D341Med (cell line): ENCODE results near the gene TMEM168.
"Not testable (repeated sequence)": the region's sequence is repeated elsewhere in the genome, so short reads cannot be mapped to it uniquely, and the experiment has no call there.

Experiments used
- DNase-seq: peaks from one replicate; pipeline ENCODE4 v3.0.0; 2012; ENCODE audit warnings: low spot score

Gene TMEM168

DNA sequence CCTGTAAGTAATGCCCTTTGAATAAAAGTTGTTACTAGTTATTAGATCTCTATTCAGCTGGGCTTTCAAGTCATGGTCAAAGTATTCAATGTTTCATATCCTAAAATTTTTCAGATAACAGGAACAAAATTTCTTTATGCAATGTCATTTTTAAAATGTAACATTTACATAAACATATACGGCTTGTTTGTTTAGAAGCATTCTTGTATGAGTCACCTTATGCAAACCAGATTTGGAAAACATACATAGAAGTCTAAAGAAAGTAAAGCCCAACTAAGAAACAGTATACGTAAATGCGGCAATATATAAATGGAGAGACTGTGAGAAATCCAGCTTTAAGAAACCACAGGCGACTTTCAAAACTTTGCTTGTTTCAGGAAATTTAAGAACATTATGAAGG, 10.5 kb downstream of the TMEM168 start:
- no peak for DNase-seq

GRCh38 chr7:112777406-112777805, 12.8 kb downstream of the TMEM168 start:
- DNase-seq, result no peak

DNA sequence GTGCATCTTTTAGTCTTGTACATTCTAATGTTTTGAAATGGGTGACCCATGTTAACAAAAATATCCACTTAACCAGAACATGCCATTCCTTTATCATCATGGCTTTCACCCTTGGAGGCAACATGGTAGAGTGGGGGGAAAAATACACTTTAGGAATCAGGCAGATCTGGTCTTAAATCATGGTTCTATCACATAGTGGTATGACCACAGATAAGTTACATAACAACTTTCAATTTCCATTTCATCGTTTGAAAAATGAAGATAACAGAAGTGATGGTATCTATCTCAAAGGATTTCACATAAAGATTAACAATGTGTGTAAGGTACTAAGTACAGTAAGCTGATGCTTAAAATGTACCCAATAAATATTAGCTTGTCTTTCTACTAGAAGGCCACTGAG, 19.0 kb downstream of the TMEM168 start:
- DNase-seq, result no peak

DNA sequence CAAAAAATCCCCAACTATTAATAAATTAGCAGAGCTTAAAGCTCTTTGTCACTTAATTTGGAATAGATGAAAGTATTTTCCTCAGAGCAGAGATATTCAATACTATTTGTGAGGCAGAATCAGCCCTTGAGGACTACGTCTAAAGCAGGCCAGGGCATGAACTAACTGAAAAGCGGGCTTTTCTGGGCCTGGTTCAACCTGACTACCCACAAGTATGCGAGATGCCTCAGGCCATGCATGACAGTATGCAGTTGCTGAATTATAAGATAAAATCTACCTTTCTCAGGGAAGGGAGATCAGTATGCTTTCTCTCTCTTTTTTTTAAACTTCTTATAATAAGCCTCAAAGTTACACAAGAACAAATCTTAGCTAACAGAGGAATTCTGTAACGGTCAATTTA, 20.1 kb downstream of the TMEM168 start:
- DNase-seq, result no peak

GRCh38 chr7:112765105-112765504, 25.1 kb downstream of the TMEM168 start:
- no peak for DNase-seq

GRCh38 chr7:112763996-112764395, 26.2 kb downstream of the TMEM168 start:
- DNase-seq, result no peak

- DNase-seq, result no peak
Measured at GRCh38 chr7:112763298-112763697, 26.9 kb downstream of the TMEM168 start.

DNA sequence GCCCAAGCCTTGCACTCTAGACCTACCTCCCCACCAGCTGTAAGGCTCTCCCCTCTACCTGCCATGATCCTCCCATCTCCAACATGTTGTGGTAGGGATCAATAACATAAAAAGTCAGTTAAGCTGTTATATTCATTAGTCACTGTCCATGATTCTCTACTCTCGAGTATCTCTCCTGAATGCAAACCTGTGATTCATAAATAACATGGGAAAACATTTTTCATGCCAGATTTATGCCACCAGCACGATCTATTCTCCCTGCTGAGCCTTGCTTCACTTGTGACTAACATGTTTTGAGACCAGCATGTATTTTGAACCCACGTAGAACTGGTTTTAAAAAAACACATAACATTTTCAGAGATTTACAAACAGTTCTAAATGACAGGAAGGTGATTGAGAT, 30.3 kb downstream of the TMEM168 start:
- no peak for DNase-seq

DNA sequence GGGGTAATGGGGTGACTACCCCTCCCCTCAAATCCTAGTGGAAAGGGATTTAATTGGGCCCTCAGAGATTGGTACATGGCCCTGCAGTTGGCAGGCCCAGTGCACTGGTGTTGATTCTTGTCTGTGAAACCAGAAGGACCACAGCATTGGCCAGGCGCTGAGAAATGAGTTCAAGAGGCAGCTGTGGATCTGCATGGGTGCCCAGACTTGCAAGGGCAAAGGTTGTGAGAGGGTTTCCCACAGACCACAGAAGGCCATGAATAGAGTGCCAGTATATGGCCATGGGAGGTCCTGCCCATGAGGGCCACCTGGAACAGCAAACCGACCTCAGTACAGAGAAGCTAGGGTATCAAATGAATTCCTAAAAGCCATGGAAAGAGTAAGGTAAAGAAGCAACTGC, 32.9 kb downstream of the TMEM168 start:
- no peak for DNase-seq

GRCh38 chr7:112753298-112753697, 36.9 kb downstream of the TMEM168 start:
- no peak for DNase-seq

- DNase-seq, result no peak
Measured at GRCh38 chr7:112752576-112752975, 37.6 kb downstream of the TMEM168 start.

DNA sequence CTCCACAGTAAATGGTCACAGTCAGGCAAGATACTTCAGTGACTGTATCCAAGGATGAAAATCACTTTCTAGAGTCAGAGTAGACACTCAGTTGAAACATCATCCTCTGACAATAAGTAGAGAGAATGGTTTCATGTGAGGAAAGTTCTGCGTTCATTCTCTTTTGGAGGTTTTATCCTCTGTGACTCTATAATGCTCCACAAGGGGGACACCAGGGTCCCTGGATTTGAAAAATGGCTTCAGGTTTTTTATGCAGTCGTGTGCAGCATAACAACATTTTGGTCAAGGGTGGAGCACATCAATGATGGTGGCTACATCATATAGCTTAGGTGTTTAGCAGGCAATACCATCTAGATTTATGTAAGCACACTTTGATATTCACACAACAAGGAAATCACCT, 40.4 kb downstream of the TMEM168 start:
- no peak for DNase-seq

GRCh38 chr7:112748381-112748780, 41.8 kb downstream of the TMEM168 start:
- no peak for DNase-seq

DNA sequence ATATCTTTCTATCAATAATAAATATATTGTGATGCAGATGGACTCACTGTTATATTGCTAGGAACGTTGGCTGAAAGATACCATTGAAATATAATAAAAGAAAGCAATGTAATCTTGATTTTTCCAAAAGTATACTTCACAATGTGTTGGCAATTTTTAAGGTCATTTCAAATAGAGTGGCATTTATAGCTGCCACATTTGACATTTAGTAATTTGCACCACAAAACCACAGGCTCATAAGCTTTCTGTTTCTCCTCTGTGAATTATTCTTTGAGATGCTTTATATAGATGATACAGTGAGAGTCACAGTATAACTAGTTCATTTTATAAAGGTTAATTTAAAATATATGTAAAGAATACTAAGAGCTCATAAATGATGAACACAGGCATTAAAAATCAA, 44.6 kb downstream of the TMEM168 start:
- no peak for DNase-seq

- DNase-seq, result no peak
Measured at GRCh38 chr7:112744818-112745217, 45.4 kb downstream of the TMEM168 start.

DNA sequence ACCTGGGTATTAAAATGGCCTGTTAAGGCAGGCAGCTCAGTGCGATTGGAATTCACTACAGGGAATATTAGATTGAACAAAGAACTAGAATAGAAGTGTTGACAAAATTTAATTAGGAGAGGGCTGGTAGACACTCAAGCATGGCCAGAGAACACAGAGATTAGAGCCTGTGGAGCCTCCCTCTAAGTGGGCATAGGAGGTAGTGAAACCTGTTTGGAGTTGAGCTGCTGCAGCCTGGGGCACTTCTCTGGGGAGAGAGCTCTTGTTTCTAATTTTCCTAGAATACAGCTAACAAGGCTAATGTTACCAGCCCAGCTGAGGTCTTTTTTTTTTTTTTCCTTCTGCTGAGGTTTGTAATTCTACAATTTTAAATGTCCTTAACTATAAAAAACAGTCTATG, 46.4 kb downstream of the TMEM168 start:
- peak; percentile 46 for DNase-seq

GRCh38 chr7:112740667-112741066, 49.5 kb downstream of the TMEM168 start:
- DNase-seq, result no peak

DNA sequence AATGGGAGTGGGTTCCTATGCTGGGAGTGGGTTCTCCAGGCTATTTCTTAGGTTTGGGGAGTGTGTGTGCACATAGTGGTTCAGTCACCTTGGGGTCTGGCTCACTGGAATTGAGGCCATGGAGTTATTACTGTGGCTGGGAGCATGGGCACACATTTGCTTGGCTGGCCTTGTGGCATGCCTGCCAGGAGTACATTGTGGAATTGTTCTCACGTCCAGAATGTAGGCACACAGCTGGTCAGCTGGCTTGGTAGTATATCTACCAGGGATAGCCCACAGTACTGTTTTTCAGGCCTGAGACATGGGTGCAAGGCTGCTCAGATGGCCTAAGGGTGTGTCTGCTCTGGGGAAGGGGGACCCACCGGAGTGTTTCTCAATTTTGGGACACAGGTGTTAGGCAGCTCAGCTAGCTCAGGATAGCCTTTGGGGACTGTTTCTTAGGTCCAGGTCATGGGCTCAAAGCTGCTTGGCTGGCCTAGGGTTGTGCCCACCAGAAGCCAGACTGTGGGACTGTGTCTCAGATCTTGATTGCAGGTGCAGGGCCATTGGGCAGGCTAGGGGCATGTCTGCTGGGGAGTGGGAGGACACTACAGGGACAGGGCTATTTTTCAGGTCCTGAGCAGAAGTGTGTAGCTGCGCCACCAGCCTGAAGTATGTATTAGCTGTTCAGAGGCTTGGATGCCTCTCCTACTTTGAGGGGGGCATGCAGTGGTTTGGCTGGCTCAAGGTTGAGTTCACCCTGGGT, 50.6 kb downstream of the TMEM168 start:
- no peak for DNase-seq

GRCh38 chr7:112735261-112735660, 54.9 kb downstream of the TMEM168 start:
- DNase-seq, result no peak

DNA sequence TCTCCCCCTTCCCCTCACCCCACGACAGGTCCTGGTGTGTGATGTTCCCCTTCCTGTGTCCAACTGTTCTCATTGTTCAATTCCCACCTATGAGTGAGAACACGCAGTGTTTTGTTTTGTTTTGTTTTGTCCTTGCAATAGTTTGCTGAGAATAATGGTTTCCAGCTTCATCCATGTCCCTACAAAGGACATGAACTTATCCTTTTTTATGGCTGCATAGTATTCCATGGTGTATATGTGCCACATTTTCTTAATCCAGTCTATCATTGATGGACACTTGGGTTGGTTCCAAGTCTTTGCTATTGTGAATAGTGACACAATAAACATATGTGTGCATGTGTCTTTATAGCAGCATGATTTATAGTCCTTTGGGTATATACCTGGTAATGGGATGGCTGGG, 58.9 kb downstream of the TMEM168 start:
- not testable (repeated sequence) for DNase-seq

GRCh38 chr7:112726076-112726475, 64.1 kb downstream of the TMEM168 start:
- DNase-seq, result no peak

DNA sequence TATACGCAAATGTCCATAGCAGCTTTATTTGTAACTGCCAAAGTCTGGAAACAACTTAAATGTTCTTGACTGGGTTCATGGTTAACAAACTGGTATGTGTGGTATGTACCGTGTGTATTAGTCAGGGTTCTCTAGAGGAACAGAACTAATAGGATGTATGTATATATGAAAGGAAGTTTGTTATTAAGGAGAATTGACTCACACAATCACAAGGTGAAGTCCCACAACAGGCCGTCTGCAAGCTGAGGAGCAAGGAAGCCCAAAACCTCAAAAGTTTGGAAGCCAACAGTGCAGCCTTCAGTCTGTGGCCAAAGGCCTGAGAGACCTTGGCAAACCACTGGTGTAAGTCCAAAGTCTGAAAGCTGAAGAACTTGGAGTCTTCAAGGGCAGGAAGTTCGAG, 66.8 kb downstream of the TMEM168 start:
- DNase-seq, result no peak

GRCh38 chr7:112721366-112721765, 68.8 kb downstream of the TMEM168 start:
- no peak for DNase-seq

GRCh38 chr7:112715525-112715924, 74.7 kb downstream of the TMEM168 start:
- no peak for DNase-seq
